Uterus (tissue), 2 donors: Measurements from ENCODE around the gene SCN8A.

Experiments used
- CTCF ChIP-seq, 4 experiments: fragments of 200-600 bp in 2 of 4; fragments of 450-650 bp in 2 of 4; sonication (generic) in 2 of 4; IDR thresholded peaks; one replicate each; pipeline ENCODE4 v1.5.1; 2016 to 2019; ENCODE audit warnings: antibody characterized with exemption in 4 of 4, mild to moderate bottlenecking in 2 of 4, moderate library complexity in 1 of 4
- POLR2A ChIP-seq, 2 donors: fragments of 450-650 bp; IDR thresholded peaks; one replicate each; pipeline ENCODE4 v1.6.1; 2016; ENCODE audit warnings: antibody characterized with exemption in 2 of 2, mild to moderate bottlenecking in 1 of 2, moderate library complexity in 1 of 2

- TF ChIP-seq CTCF (IDR thresholded peaks at IDR 0.05) (no peak), POLR2A (IDR thresholded peaks at IDR 0.05) (no peak)
Observed at GRCh38 chr12:51693569-51693968, 102.5 kb downstream of the SCN8A start.
